ENCODE results near the gene NAGPA. TPM values are rescaled to one million over a fixed set of nuclear protein-coding genes. Genes with fewer than 3 reads are reported as not detected.

Gene NAGPA
- polyA plus RNA-seq, 1 donor (not counting 4 experiments of a cell fraction or from before 2014, with no cell fraction given): 5.0 TPM

DNA sequence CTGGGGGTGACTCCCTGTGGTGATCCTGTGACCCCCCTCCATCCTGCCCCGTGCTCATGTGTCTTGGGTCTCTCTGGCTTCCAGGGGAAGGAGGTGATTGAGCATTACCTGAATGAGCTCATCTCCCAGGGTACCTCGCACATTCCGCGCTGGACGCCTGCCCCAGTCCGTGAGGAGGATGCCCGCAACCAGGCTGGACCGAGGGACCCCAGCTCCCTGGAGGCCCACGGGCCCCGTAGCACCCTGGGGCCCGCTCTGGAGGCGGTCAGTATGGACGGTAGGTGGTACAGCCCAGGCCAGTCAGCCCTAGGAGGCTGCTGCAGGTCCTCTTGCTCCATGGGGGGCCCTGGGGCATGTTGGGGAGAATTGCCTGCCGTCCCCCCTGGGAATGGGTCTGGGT, 42.0 kb downstream of the NAGPA start:
- H3K4me1 ChIP-seq (ENCODE audit: control insufficient read depth, extremely low read depth, insufficient read depth, low read length): no peaks in the 10 kb centered on the region

GRCh38 chr16:4990415-4990814, 43.3 kb downstream of the NAGPA start:
- no peaks in the 10 kb centered on the region for H3K4me1 ChIP-seq (ENCODE audit: control insufficient read depth, extremely low read depth, insufficient read depth, low read length)
- H2AFZ ChIP-seq (ENCODE audit: control insufficient read depth, low read length): no peak overlapping the region
- peaks cover 25% of the 10 kb centered on the region for H3K27me3 ChIP-seq (ENCODE audit: control insufficient read depth, extremely low read depth, insufficient read depth, low read length)

More for the DNA sequence above, 42.0 kb downstream of the NAGPA start:
- H3K9me1 ChIP-seq (ENCODE audit: control insufficient read depth, extremely low read depth, insufficient read depth, low read length): no peaks in the 10 kb centered on the region
- DNase-seq (ENCODE audit: low read depth, low spot score) (no peak), FAIRE-seq (no peak)
- dilution Hi-C loops (cut with MboI; ENCODE audit: extremely low pct_ligation_motif_present, low sequenced_read_pairs): no loop called here
- H3K27me3 ChIP-seq (ENCODE audit: control insufficient read depth, extremely low read depth, insufficient read depth, low read length): peaks cover 25% of the 10 kb centered on the region
- no peak overlapping the region for H3K4me3 ChIP-seq (ENCODE audit: control insufficient read depth in 2 of 3, extremely low read depth in 1 of 3, insufficient read depth in 2 of 3, low read depth in 1 of 3, low read length in 3 of 3)
- no peaks in the 10 kb centered on the region for H4K20me1 ChIP-seq (ENCODE audit: control insufficient read depth, extremely low read depth, insufficient read depth, low read length)
- no peaks in the 10 kb centered on the region for H3K36me3 ChIP-seq (ENCODE audit: control insufficient read depth in 2 of 2, extremely low read depth in 1 of 2, insufficient read depth in 2 of 2, low read length in 2 of 2)
- no peak overlapping the region for H2AFZ ChIP-seq (ENCODE audit: control insufficient read depth, low read length)
- H3K4me2 ChIP-seq (ENCODE audit: control insufficient read depth, extremely low read depth, insufficient read depth, low read depth, low read length): no peak overlapping the region
- H3K9ac ChIP-seq (ENCODE audit: control insufficient read depth, extremely low read depth, insufficient read depth, low read length): no peak overlapping the region
- no peak overlapping the region for H3K27ac ChIP-seq (ENCODE audit: control insufficient read depth, insufficient read depth, low read length)
- H3K9me3 ChIP-seq (ENCODE audit: control insufficient read depth, low read depth, low read length): no peaks in the 10 kb centered on the region
- TF ChIP-seq, protein P1, sequence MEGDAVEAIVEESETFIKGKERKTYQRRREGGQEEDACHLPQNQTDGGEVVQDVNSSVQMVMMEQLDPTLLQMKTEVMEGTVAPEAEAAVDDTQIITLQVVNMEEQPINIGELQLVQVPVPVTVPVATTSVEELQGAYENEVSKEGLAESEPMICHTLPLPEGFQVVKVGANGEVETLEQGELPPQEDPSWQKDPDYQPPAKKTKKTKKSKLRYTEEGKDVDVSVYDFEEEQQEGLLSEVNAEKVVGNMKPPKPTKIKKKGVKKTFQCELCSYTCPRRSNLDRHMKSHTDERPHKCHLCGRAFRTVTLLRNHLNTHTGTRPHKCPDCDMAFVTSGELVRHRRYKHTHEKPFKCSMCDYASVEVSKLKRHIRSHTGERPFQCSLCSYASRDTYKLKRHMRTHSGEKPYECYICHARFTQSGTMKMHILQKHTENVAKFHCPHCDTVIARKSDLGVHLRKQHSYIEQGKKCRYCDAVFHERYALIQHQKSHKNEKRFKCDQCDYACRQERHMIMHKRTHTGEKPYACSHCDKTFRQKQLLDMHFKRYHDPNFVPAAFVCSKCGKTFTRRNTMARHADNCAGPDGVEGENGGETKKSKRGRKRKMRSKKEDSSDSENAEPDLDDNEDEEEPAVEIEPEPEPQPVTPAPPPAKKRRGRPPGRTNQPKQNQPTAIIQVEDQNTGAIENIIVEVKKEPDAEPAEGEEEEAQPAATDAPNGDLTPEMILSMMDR (optimal IDR thresholded peaks at IDR 0.05 in 1 of 3, IDR thresholded peaks at IDR 0.05 in 1 of 3, conservative IDR thresholded peaks at IDR 0.05 in 1 of 3; ENCODE audit: extremely low read depth in 1 of 3, insufficient read depth in 2 of 3, low read length in 3 of 3): no peak
- TF ChIP-seq EZH2 (IDR thresholded peaks at IDR 0.05; ENCODE audit: low read length): no peak
- H3K79me2 ChIP-seq (ENCODE audit: control insufficient read depth, insufficient read depth, low read length): no peaks in the 10 kb centered on the region

More at GRCh38 chr16:4990415-4990814, 43.3 kb downstream of the NAGPA start:
- DNase-seq (ENCODE audit: low read depth, low spot score) (no peak), FAIRE-seq (no peak)
- no peaks in the 10 kb centered on the region for H4K20me1 ChIP-seq (ENCODE audit: control insufficient read depth, extremely low read depth, insufficient read depth, low read length)
- no peak overlapping the region for H3K4me2 ChIP-seq (ENCODE audit: control insufficient read depth, extremely low read depth, insufficient read depth, low read depth, low read length)
- no peaks in the 10 kb centered on the region for H3K9me1 ChIP-seq (ENCODE audit: control insufficient read depth, extremely low read depth, insufficient read depth, low read length)
- no peaks in the 10 kb centered on the region for H3K36me3 ChIP-seq (ENCODE audit: control insufficient read depth in 2 of 2, extremely low read depth in 1 of 2, insufficient read depth in 2 of 2, low read length in 2 of 2)
- H3K9ac ChIP-seq (ENCODE audit: control insufficient read depth, extremely low read depth, insufficient read depth, low read length): no peak overlapping the region
- H3K4me3 ChIP-seq (ENCODE audit: control insufficient read depth in 2 of 3, extremely low read depth in 1 of 3, insufficient read depth in 2 of 3, low read depth in 1 of 3, low read length in 3 of 3): no peak overlapping the region
- dilution Hi-C loops (cut with MboI; ENCODE audit: extremely low pct_ligation_motif_present, low sequenced_read_pairs): no loop called here
- TF ChIP-seq, protein P1 (optimal IDR thresholded peaks at IDR 0.05 in 1 of 3, IDR thresholded peaks at IDR 0.05 in 1 of 3, conservative IDR thresholded peaks at IDR 0.05 in 1 of 3; ENCODE audit: extremely low read depth in 1 of 3, insufficient read depth in 2 of 3, low read length in 3 of 3): no peak
- no peaks in the 10 kb centered on the region for H3K9me3 ChIP-seq (ENCODE audit: control insufficient read depth, low read depth, low read length)
- H3K79me2 ChIP-seq (ENCODE audit: control insufficient read depth, insufficient read depth, low read length): no peaks in the 10 kb centered on the region
- no peak overlapping the region for H3K27ac ChIP-seq (ENCODE audit: control insufficient read depth, insufficient read depth, low read length)

Data from keratinocyte (primary cell).